Sigmoid colon (tissue), 7 donors: ENCODE data around the gene MRPL1. TPM values are rescaled to one million over a fixed set of nuclear protein-coding genes. Genes with fewer than 3 reads are reported as not detected.

Source experiments
- DNase-seq: peaks from one replicate; pipeline ENCODE4 v3.0.0-alpha.2; 2019
- H3K27ac ChIP-seq, 4 donors: fragments of 200-600 bp; sonication (generic); one replicate each; pipeline ENCODE4 v1.5.1; 2016 to 2019; ENCODE audit warnings: mild to moderate bottlenecking in 1 of 4
- H3K27me3 ChIP-seq, 3 donors: fragments of 200-600 bp; sonication (generic); one replicate each; pipeline ENCODE4 v1.5.1; 2019; ENCODE audit warnings: mild to moderate bottlenecking in 1 of 3
- H3K36me3 ChIP-seq, 4 donors: fragments of 200-600 bp; sonication (generic); one replicate each; pipeline ENCODE4 v1.5.1; 2016 to 2019
- H3K4me1 ChIP-seq, 4 donors: fragments of 200-600 bp; sonication (generic); one replicate each; pipeline ENCODE4 v1.5.1; 2017 to 2019
- H3K4me3 ChIP-seq, 4 donors: fragments of 200-600 bp; sonication (generic); one replicate each; pipeline ENCODE4 v1.5.1; 2017 to 2019; ENCODE audit warnings: mild to moderate bottlenecking in 2 of 4, moderate library complexity in 1 of 4
- H3K9me3 ChIP-seq, 4 donors: fragments of 200-600 bp in 3 of 4; sonication (generic) in 3 of 4; one replicate each; pipeline versions ENCODE4 v1.5.1 to v1.6.1; 2013 to 2019
- CTCF ChIP-seq, 4 experiments: fragments of 450-650 bp in 3 of 4; fragments of 200-600 bp in 1 of 4; IDR thresholded peaks; one replicate each; pipeline ENCODE4 v1.5.1; 2016 to 2019; ENCODE audit warnings: antibody characterized with exemption in 4 of 4, mild to moderate bottlenecking in 3 of 4, moderate library complexity in 2 of 4
- EP300 ChIP-seq, 4 donors: sonication (generic); formaldehyde crosslinking; IDR thresholded peaks; one replicate each; pipeline ENCODE4 v1.6.1; 2017; ENCODE audit warnings: antibody characterized with exemption in 4 of 4
- POLR2A ChIP-seq, 2 donors: fragments of 450-650 bp; IDR thresholded peaks; one replicate each; pipeline ENCODE4 v1.6.1; 2016; ENCODE audit warnings: antibody characterized with exemption in 2 of 2, mild to moderate bottlenecking in 2 of 2, moderate library complexity in 2 of 2
- POLR2AphosphoS5 ChIP-seq, 4 donors: sonication (generic); formaldehyde crosslinking; IDR thresholded peaks; one replicate each; pipeline ENCODE4 v1.6.1; 2017; ENCODE audit warnings: antibody characterized with exemption in 4 of 4
- WGBS, 2 donors: extraction: QIAGEN DNeasy Blood & Tissue Kit; methylation state at CpG; one replicate each; pipeline ENCODE4 v1.1.7; 2013; 5-methylcytosine and 5-hydroxymethylcytosine counted together
- intact Hi-C: fragments of 100-400 bp; cut with DNase I; formaldehyde crosslinking; loops from one replicate; pipeline ENCODE4 v1.15.1; 2023
- polyA plus RNA-seq, 3 donors: library from polyadenylated mRNA; stranded (reverse); fragments of 200-250 nt; gene quantifications; one replicate each; pipeline ENCODE4 v1.2.3, GENCODE V29; 2013
- total RNA-seq, 4 donors: library from RNA; depleted of rRNA; stranded (reverse); fragments of >200 nt; gene quantifications; one replicate each; pipeline ENCODE4 v1.1.0, GENCODE V29; 2016
- donor health status: healthy with polysubstance abuse.
- donor health status: Bipolar disorder and iron deficiency.
- donor health status: healthy.

Gene MRPL1
- total and polyA plus RNA-seq, 7 donors = 23.2 to 52.9 (median 30.0) TPM

GRCh38 chr4:77820649-77821561 is 41.7 kb upstream of the MRPL1 start:
- peaks cover 0 to 32% (median 20%) of the 10 kb centered on the region in 4 donors for H3K4me1 ChIP-seq
- intact Hi-C loops = no loop called here
- H3K9me3 ChIP-seq = no peaks in the 10 kb centered on the region
- TF ChIP-seq CTCF (IDR thresholded peaks at IDR 0.05) (no peak), EP300 (IDR thresholded peaks at IDR 0.05) (no peak), POLR2A (IDR thresholded peaks at IDR 0.05) (no peak), POLR2AphosphoS5 (IDR thresholded peaks at IDR 0.05) (no peak)
- H3K36me3 ChIP-seq = no peaks in the 10 kb centered on the region
- peak overlapping the region; percentile 95 to 98 (median 96) for H3K4me3 ChIP-seq
- DNase-seq = no peak
- peak overlapping the region; percentile 99 to 100 (median 100) for H3K27ac ChIP-seq
- 6 to 7% methylated on average over 14 of the region's 14 CpGs for WGBS, 2 donors
- no peaks in the 10 kb centered on the region for H3K27me3 ChIP-seq

GRCh38 chr4:77821775-77822174 is 40.9 kb upstream of the MRPL1 start:
- intact Hi-C loops = no loop called here

DNA sequence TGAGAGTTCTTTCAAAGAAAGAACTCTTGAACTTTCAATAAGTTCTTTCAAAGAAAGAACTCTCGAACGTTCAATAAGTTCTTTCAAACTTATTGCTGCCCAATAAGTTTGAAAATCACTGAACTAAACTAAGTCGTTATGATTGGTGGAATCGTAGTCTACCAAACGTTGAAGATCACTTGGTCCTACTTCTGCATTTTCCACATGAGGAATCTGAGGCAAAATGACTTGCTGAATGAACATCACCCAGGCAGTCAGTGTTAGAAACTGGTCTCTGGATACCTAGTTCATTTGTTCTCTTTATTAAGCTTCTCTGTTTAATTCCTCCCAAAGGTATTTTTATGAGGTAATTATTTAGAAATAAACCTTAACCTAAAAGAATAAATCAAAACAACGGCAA is 36.4 kb upstream of the MRPL1 start:
- Histone ChIP-seq H3K4me1 (peaks cover 0 to 7% (median 4%) of the 10 kb centered on the region in 4 donors), H3K27me3 (no peaks in the 10 kb centered on the region), H3K27ac (no peak overlapping the region), H3K36me3 (no peaks in the 10 kb centered on the region), H3K4me3 (no peak overlapping the region), H3K9me3 (no peaks in the 10 kb centered on the region)
- TF ChIP-seq POLR2A (IDR thresholded peaks at IDR 0.05) = no peak
- no peak for TF ChIP-seq POLR2AphosphoS5 (IDR thresholded peaks at IDR 0.05)
- no peak for TF ChIP-seq CTCF (IDR thresholded peaks at IDR 0.05)
- TF ChIP-seq EP300 (IDR thresholded peaks at IDR 0.05) = no peak
- 75 to 84% methylated on average over 6 of the region's 6 CpGs for WGBS, 2 donors
- intact Hi-C loops = no loop called here
- no peak for DNase-seq

More at GRCh38 chr4:77821775-77822174, 40.9 kb upstream of the MRPL1 start:
- peaks cover 0 to 26% (median 20%) of the 10 kb centered on the region in 4 donors for H3K4me1 ChIP-seq
- H3K4me3 ChIP-seq = no peak overlapping the region
- H3K27me3 ChIP-seq = no peaks in the 10 kb centered on the region
- no peaks in the 10 kb centered on the region for H3K9me3 ChIP-seq
- H3K27ac ChIP-seq = peak overlapping the region; percentile 99 to 100 (median 100)
- H3K36me3 ChIP-seq = no peaks in the 10 kb centered on the region
- no peak for DNase-seq
- WGBS, 2 donors = 43 to 72% methylated on average over 1 of the region's 1 CpG
- TF ChIP-seq POLR2AphosphoS5 (IDR thresholded peaks at IDR 0.05) (no peak), POLR2A (IDR thresholded peaks at IDR 0.05) (no peak), CTCF (IDR thresholded peaks at IDR 0.05) (no peak), EP300 (IDR thresholded peaks at IDR 0.05) (no peak)

DNA sequence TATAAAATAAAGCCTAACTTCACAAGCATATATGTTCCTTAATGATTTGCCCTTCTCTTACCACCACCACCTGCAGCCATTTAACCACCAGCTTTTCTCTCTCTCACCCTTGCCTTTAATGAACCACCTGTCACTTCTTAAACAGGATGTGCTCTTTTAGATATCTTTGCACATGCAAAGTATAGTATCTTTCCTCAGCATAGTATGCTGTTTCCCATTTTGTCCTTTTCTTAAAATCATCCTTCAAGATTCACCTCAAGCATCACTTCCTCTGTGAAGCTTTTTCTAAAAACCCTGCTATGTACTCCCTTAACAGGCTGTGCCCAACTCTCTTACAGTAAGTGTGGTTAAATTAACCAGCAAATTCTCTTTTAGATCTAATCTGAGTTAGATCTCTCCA is 35.3 kb upstream of the MRPL1 start:
- intact Hi-C loops = no loop called here
- no peak overlapping the region for H3K27ac ChIP-seq
- no peaks in the 10 kb centered on the region for H3K9me3 ChIP-seq
- no peaks in the 10 kb centered on the region for H3K27me3 ChIP-seq
- no peak for TF ChIP-seq POLR2AphosphoS5 (IDR thresholded peaks at IDR 0.05)
- no peak for TF ChIP-seq POLR2A (IDR thresholded peaks at IDR 0.05)
- no peak for TF ChIP-seq CTCF (IDR thresholded peaks at IDR 0.05)
- no peak for TF ChIP-seq EP300 (IDR thresholded peaks at IDR 0.05)
- no peaks in the 10 kb centered on the region for H3K36me3 ChIP-seq
- no peaks in the 10 kb centered on the region for H3K4me1 ChIP-seq
- no peak overlapping the region for H3K4me3 ChIP-seq
- no peak for DNase-seq
